ENCODE measurements around the gene CENPO.

The CENPO gene

DNA sequence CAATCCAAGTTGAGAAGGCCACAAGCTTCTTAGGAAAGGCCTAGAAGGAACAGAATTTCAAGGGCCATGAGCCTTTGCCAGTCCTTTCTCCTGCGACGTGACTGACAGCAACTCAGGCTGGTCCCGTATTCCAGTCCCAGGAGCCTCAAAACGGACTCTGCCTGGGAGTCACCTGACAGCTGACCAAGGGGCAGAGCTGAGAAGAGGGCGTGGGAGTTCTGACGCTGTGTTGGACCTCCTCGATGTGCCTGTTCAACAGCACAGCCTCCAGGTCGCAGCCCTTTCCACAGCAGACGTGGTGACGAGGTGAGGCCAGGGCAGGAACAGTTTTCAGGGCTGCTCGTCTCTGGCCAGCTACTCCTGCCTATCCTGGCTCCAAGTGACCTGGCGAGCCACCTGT lies 37.6 kb downstream of the CENPO start:
- H2AFZ ChIP-seq (ENCODE audit: low read depth, low read length), result no peak overlapping the region
- H3K27me3 ChIP-seq (ENCODE audit: low read depth, low read length), result no peaks in the 10 kb centered on the region

DNA sequence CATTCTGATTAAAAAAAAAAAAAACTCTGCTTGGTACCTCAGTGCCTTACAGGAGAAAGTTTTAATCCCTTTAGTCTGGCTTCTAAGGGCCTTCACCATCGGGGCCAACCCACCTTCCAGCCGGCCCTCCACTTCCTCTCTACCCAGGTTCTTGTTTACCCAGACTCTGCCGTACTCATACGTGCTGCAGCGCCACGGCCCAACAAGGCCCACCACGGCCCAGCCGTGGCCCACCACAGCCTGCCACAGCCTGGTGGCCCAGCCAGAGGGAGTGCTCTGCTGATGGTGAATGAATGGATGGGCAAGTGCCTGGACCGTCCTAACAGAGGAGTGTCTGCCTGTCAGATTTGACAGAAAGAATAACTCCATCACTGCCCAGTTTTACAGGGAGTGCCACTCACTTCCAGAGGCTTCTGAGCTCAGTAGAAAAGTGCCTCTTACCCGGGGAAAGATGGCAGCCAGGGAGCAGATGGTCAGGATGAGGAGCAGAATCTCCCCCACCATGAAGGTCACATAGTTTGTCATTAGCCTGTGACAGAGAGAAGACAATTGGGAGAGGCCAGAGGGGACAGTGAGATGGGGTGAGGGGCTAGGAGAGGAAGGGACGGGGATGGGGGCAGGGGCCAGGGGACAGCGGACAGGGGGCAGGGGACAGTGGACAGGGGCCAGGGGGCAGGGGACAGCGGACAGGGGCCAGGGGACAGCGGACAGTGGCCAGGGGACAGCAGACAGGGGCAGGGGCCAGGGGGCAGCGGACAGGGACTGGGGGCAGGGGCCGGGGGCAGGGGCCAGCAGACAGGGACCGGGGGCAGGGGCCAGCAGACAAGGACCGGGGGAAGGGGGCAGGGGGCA lies 38.2 kb downstream of the CENPO start:
- no peaks in the 10 kb centered on the region for H3K79me2 ChIP-seq (ENCODE audit: low read length)
- no peak overlapping the region for H2AFZ ChIP-seq (ENCODE audit: low read depth, low read length)
- no peaks in the 10 kb centered on the region for H3K9me3 ChIP-seq (ENCODE audit: insufficient read depth, low read length)
- no peak overlapping the region for H3K27ac ChIP-seq (ENCODE audit: low read length)
- no peaks in the 10 kb centered on the region for H3K4me1 ChIP-seq (ENCODE audit: low read length)
- H3K27me3 ChIP-seq (ENCODE audit: low read depth, low read length), result no peaks in the 10 kb centered on the region
- no peak overlapping the region for H3K4me2 ChIP-seq (ENCODE audit: low read length)
- H3K4me3 ChIP-seq (ENCODE audit: low read length), result no peak overlapping the region
- H3K36me3 ChIP-seq (replicated peaks; ENCODE audit: low read depth, low read length), result peaks cover 56% of the 10 kb centered on the region
- H3K9ac ChIP-seq (ENCODE audit: low read length), result no peak overlapping the region
- TF ChIP-seq, protein P1, sequence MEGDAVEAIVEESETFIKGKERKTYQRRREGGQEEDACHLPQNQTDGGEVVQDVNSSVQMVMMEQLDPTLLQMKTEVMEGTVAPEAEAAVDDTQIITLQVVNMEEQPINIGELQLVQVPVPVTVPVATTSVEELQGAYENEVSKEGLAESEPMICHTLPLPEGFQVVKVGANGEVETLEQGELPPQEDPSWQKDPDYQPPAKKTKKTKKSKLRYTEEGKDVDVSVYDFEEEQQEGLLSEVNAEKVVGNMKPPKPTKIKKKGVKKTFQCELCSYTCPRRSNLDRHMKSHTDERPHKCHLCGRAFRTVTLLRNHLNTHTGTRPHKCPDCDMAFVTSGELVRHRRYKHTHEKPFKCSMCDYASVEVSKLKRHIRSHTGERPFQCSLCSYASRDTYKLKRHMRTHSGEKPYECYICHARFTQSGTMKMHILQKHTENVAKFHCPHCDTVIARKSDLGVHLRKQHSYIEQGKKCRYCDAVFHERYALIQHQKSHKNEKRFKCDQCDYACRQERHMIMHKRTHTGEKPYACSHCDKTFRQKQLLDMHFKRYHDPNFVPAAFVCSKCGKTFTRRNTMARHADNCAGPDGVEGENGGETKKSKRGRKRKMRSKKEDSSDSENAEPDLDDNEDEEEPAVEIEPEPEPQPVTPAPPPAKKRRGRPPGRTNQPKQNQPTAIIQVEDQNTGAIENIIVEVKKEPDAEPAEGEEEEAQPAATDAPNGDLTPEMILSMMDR (IDR thresholded peaks at IDR 0.05; ENCODE audit: low read depth, low read length), result no peak
- no peak for TF ChIP-seq EZH2phosphoT487 (IDR thresholded peaks at IDR 0.05; ENCODE audit: low read depth)
- H4K20me1 ChIP-seq (ENCODE audit: insufficient read depth, low read length), result no peaks in the 10 kb centered on the region

More for the DNA sequence above, 37.6 kb downstream of the CENPO start:
- Histone ChIP-seq H3K9me3 (ENCODE audit: insufficient read depth, low read length) (no peaks in the 10 kb centered on the region), H3K36me3 (replicated peaks; ENCODE audit: low read depth, low read length) (peaks cover 56% of the 10 kb centered on the region), H3K4me1 (ENCODE audit: low read length) (no peaks in the 10 kb centered on the region), H3K4me3 (ENCODE audit: low read length) (no peak overlapping the region), H3K27ac (ENCODE audit: low read length) (no peak overlapping the region), H4K20me1 (ENCODE audit: insufficient read depth, low read length) (no peaks in the 10 kb centered on the region), H3K79me2 (ENCODE audit: low read length) (no peaks in the 10 kb centered on the region), H3K9ac (ENCODE audit: low read length) (no peak overlapping the region), H3K4me2 (ENCODE audit: low read length) (no peak overlapping the region)
- TF ChIP-seq, protein P1 (IDR thresholded peaks at IDR 0.05; ENCODE audit: low read depth, low read length), result no peak
- TF ChIP-seq EZH2phosphoT487 (IDR thresholded peaks at IDR 0.05; ENCODE audit: low read depth), result no peak

DNA sequence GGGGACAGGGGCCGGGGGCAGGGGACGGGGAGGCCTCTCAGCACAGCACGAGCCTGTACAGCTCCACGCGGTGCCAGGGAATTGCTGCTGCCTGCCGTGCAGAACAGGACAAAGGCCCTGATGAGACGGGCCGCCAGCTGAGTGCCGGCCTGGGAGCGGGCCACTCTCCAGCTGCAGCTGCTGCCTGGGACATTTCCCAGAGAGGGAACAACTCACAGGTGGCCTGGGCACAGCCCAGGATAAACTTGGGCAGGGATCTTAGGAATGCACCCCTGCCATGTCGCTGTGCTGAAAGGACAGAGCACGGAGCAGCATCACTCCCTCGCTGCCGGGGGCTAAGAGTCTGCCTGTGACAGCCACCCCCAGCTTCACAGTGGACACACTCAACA lies 38.8 kb downstream of the CENPO start:
- Histone ChIP-seq H3K79me2 (ENCODE audit: low read length) (no peaks in the 10 kb centered on the region), H3K4me2 (ENCODE audit: low read length) (no peak overlapping the region), H3K27ac (ENCODE audit: low read length) (no peak overlapping the region), H3K9ac (ENCODE audit: low read length) (no peak overlapping the region), H3K4me3 (ENCODE audit: low read length) (no peak overlapping the region), H3K36me3 (replicated peaks; ENCODE audit: low read depth, low read length) (peaks cover 56% of the 10 kb centered on the region), H3K9me3 (ENCODE audit: insufficient read depth, low read length) (no peaks in the 10 kb centered on the region), H3K4me1 (ENCODE audit: low read length) (no peaks in the 10 kb centered on the region), H2AFZ (ENCODE audit: low read depth, low read length) (no peak overlapping the region), H4K20me1 (ENCODE audit: insufficient read depth, low read length) (no peaks in the 10 kb centered on the region), H3K27me3 (ENCODE audit: low read depth, low read length) (no peaks in the 10 kb centered on the region)
- no peak for TF ChIP-seq EZH2phosphoT487 (IDR thresholded peaks at IDR 0.05; ENCODE audit: low read depth)

DNA sequence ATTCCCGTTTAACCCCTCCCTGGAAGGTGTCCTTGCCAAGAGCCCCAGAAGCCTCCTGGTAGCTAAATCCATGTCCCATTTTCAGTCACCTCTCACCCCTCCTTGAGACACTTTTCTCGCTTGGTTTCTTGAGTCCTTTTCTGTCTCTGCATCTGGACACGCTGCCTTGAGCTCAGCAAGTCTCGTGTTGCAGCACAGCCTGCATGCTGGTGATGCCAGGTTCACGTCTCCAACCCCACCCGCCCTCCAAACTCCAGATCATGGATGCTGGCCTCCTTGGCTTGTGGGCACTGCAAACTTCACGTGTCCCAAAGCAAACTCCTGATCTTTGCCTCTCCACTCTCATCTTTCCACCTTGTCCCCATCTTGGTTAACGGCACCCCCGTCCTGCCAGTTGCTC lies 39.3 kb downstream of the CENPO start:
- H3K4me3 ChIP-seq (ENCODE audit: low read length), result no peak overlapping the region
- no peaks in the 10 kb centered on the region for H3K4me1 ChIP-seq (ENCODE audit: low read length)
- H2AFZ ChIP-seq (ENCODE audit: low read depth, low read length), result no peak overlapping the region
- H3K79me2 ChIP-seq (ENCODE audit: low read length), result no peaks in the 10 kb centered on the region
- no peaks in the 10 kb centered on the region for H3K9me3 ChIP-seq (ENCODE audit: insufficient read depth, low read length)
- H3K27ac ChIP-seq (ENCODE audit: low read length), result no peak overlapping the region
- no peaks in the 10 kb centered on the region for H3K27me3 ChIP-seq (ENCODE audit: low read depth, low read length)
- H3K4me2 ChIP-seq (ENCODE audit: low read length), result no peak overlapping the region
- peaks cover 56% of the 10 kb centered on the region for H3K36me3 ChIP-seq (replicated peaks; ENCODE audit: low read depth, low read length)
- H3K9ac ChIP-seq (ENCODE audit: low read length), result no peak overlapping the region
- no peak for TF ChIP-seq EZH2phosphoT487 (IDR thresholded peaks at IDR 0.05; ENCODE audit: low read depth)
- TF ChIP-seq, protein P1 (IDR thresholded peaks at IDR 0.05; ENCODE audit: low read depth, low read length), result no peak
- no peaks in the 10 kb centered on the region for H4K20me1 ChIP-seq (ENCODE audit: insufficient read depth, low read length)

Data from OCI-LY3 (cell line).